Left cardiac atrium (tissue), 4 donors: ENCODE results near the gene COL27A1. TPM values are rescaled to one million over a fixed set of nuclear protein-coding genes. Genes with fewer than 3 reads are reported as not detected.

ENCODE experiments used
- ATAC-seq, 2 donors: fragments of 200-7000 bp; cut with Tn5 transposase; one replicate each; pipeline ENCODE4 v1.9.1; 2020; ENCODE audit warnings: mild to moderate bottlenecking in 2 of 2, moderate library complexity in 2 of 2
- DNase-seq: peaks from one replicate; pipeline ENCODE4 v3.0.0-alpha.2; 2020
- intact Hi-C, 2 donors: fragments of 100-400 bp; cut with DNase I; formaldehyde crosslinking; loops; one replicate each; pipeline versions ENCODE4 v1.14.1 to v1.15.1; 2022 to 2023
- total RNA-seq, 2 donors: library from RNA; stranded (reverse); fragmentation: NEBNext Ultra II Directional; extraction: Animal tissue kit (Norgen Biotek cat#: 25700); gene quantifications; one replicate each; pipeline ENCODE4 v1.2.1, GENCODE V29; 2021
- donor health status: DM: no; HTN: yes; CAD: no.
- donor health status: DM: no; HTN: yes; CAD: no; lungs with severe emphysema.
- donor health status: DM: yes; HTN: yes; CAD: no.
- donor health status: Dilated cardiomyopathy.

Gene COL27A1
- total RNA-seq, 2 donors from 2014 or later: 7.0 to 9.2 TPM

DNA sequence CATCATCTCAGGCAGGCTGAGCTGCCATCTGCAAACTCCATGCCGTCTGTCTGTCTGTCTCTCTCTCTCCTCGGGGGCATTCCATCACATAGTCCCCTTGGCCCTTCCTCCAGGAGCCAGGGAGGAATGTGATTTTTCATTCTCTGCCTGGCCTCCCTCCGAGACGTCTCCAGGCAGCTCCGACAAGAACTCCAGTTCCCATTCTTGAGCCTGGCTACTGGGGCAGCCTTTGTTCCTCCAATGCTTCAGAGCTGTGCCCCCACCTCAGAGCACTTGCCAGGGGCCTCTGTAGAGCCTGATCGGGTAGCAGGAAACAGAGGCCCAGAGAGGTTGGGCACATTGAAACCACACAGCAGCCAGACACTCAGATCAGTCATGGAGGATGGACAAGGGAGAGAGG, 74.0 kb downstream of the COL27A1 start:
- ATAC-seq (no peak), DNase-seq (no peak)
- intact Hi-C loops: no loop called here

DNA sequence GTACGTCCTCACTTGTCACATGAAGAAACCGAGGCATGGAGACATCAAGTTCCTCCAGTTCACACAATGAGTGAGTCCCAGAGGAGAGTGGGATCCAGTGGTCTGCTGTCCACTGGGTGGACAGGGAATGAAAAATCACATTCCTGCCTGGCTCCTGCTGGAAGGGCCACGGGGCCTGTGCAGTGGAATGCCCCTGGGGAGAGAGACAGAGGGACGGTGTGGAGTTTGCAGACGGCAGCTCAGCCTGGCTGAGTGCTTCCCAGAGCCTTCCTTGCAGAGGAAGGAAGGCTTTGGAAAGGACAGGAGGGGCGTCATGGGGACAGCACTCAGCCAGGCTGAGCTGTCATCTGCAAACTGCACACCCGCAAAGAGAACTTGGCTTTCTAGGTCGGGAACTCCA, 74.7 kb downstream of the COL27A1 start:
- DNase-seq (no peak), ATAC-seq (no peak)
- intact Hi-C loops: no loop called here

DNA sequence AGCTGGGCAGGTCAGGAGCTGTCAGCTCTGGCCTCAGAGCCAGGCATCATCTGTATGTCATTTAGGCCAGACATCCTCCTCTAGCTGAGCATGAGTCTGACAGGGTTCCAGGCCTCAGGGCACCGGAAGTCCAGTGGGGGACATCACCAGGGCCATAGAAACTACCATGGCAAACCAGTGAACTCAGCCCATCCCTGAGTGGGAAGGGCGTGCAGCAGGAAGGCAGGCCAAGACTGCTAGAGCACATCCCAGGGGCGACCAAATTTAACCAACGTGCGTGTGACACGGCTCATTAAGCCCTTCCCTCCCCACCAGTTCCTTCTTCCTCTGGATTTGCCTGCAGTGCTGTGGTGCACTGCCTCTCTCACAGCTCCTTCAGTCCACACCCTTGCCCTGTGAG, 75.9 kb downstream of the COL27A1 start:
- DNase-seq (no peak), ATAC-seq (no peak)
- intact Hi-C loops: no loop called here

DNA sequence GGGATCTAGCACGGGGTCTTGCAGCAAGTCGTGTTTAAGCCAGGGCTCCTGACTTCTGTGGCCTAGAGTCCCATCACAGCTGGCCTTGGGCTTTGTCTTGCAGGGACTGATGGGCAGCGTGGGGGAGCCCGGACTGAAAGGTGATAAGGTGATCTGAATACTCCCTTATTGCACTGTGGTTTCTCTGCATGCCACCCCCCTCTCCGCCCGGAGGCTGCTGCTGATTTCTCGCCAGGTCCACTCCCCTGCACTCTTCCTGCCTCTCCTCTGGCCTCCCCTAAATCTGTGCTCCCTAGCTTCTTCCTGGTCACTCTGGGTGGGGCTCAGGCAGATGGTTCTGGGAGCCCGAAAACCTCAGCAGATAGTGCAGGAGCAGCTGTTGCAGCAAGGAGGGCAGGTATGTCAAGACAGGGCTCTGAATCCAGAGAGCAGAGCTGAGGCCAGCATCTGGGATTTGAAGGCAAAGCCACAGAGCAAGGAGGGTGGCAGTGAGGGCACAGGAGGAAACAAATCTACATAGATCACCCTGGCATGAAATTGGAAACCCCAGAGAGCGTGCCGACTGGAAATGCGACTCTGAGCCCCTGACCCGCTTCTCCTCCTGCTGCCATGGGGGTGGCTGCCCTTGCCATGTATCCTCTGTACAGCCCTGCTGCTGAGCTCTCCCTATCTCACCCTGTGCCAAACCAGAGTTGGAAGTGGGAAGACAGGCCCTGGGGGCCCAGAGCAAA, 76.5 kb downstream of the COL27A1 start:
- no peak for DNase-seq
- intact Hi-C loops: no loop called here
- ATAC-seq: peak in 1 of 2 donors; percentile 30

DNA sequence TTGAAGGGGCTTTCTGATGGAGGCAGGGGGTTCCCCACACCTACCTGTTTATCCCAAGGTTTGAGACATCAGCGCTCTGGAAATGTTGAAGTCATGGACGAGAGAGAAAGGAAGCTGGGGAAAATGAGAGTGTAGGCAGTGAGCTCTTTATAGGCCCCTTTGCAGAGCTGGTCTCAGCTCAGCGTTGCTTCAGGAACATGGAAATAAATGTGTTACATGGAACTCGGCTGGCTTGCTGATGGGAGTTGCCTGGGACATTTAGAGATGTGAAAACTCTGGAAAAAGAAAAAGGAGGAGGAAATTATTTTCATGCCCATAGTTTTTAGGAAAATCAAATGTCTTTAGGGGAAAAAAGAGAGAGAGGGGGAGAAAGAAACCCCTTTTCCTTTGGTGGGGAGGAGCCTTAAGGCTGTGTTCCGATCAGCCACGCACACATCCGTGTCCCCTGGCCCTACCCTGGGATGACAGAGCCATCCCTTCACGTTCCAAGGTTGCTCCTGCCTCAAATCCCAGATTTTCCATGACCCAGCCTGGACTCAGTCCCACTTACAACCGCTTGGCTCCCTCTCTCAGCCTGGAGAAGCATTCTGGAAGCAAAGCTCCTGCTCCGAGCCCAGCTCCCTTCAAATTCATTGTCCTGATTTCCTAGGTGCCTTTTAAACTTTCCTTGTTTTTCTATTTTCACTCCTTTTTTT, 78.3 kb downstream of the COL27A1 start:
- intact Hi-C loops: no loop called here
- ATAC-seq: peak; percentile 26 to 55
- peak; percentile 48 for DNase-seq

DNA sequence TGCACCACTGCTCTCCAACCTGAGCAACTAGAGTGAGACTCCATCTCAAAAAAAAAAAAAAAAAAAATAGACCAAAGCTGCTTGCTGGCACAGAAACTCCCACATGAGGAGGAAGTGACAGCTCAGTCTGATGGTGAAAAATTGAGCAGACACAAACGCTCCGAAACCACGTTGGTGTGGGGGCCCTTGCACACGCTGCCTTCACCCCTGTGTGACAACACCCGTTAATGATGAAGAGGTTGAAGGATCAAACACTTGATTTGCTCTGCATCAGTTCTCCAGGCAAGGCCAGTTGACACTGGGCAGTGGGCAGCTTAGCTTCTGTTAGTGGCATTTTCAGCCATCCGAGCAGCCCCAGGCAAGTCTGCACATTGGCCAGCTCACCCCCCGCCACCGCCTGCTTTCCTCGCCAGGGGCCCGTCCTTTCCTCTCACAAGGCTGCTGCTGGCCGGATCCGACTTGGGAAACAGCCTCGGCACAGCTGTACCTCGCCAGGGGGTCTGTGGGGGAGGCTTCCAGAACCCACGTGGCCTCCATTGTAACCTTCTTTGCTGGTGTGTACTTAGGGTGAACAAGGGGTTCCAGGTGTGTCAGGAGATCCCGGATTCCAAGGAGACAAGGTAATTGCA, 79.8 kb downstream of the COL27A1 start:
- DNase-seq: no peak
- intact Hi-C loops: no loop called here
- ATAC-seq: no peak

DNA sequence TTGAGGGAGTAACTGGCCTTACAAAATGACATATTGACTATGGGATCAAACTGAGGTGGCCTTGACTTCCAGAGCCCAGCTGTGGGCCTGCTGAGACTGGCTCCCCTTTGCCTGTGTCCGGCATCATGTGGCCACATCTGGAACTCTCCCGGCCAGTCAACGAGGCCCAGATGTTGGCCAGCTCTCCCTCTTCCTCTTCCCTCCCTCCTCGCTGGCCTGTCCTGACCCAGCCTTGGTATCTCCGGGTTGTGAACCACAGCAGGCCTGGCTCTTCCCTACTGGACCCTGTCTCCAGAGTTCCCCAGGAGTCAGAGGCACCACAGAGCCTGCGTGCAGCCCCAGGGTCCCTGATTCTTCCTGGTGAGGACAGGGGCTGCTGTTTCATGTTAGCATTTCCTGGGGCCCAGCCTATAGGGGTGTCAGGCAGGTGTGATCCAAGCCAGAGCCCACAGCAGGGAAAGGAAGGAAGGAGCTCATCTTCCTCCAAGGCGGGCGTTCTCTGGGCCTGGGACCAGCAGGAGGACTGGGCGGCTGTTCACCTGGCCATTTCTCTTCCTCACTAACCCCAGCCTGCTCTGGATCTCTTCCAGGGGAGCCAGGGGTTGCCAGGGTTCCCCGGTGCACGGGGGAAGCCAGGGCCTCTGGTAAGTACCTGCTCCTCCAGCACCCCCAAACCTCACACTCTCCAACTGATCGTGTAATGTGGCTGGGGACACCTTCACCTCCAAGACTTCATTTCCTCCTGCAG, 81.2 kb downstream of the COL27A1 start:
- intact Hi-C loops: no loop called here
- no peak for DNase-seq
- no peak for ATAC-seq

DNA sequence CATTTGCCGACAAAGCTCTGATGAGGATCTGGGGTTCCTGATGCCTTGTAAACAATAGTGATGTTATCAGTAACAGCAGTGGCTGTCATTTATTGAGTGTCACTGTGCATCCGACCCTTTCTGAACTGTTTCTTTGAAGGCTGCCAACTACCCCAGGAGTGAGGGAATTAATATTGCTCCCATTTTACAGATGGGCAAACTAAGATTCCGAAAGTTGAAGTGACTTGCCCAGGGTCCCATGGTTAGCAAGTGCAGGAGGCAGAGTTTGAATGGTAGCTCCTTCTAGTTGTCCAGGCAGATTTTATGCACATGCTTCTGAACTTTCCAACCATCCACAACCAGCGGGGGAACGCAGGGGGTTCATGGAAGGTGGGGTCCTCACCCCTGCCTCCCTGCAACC, 81.9 kb downstream of the COL27A1 start:
- intact Hi-C loops: no loop called here
- DNase-seq: no peak
- ATAC-seq: no peak

DNA sequence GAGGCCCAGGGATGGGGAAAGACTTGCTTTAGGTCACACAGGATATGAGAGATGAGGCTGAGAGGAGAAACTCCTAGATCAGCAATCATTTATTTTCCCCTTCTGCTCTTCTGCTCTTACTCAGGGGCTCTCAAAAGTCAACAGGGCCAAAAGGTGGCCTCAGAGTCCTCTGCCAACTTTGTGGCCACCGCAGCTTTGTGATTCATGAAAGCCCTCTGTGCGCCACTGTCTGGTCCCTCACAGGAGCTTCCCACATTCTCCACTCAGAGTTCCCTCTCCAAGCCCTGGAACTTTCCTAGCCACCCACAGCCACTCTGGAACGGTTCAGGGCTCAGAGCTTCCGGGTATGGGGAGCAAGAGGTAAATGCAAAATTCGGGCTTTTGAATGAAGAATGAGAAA, 82.4 kb downstream of the COL27A1 start:
- no peak for DNase-seq
- intact Hi-C loops: no loop called here
- no peak for ATAC-seq

DNA sequence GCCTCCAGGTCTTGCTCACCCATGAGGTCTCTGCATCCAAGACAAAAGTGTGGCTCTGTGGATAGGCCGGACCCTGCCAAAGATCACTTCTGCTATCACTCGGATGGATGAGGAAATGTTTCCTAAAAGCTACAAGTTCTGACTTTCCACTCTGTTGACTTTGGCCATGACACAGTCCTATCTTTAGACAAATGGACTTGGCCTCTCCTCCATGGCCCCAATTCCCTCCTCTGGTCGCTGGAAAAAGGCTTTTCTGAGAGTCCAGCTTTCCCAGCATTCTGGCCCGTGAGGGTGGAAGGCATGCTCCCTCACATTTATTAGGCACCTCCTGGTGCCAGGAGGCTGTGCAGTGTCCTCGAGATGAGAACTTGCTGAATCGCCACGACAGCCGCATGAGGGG, 83.1 kb downstream of the COL27A1 start:
- peak; percentile 75 to 77 for ATAC-seq
- peak; percentile 41 for DNase-seq
- intact Hi-C loops: no loop called here

DNA sequence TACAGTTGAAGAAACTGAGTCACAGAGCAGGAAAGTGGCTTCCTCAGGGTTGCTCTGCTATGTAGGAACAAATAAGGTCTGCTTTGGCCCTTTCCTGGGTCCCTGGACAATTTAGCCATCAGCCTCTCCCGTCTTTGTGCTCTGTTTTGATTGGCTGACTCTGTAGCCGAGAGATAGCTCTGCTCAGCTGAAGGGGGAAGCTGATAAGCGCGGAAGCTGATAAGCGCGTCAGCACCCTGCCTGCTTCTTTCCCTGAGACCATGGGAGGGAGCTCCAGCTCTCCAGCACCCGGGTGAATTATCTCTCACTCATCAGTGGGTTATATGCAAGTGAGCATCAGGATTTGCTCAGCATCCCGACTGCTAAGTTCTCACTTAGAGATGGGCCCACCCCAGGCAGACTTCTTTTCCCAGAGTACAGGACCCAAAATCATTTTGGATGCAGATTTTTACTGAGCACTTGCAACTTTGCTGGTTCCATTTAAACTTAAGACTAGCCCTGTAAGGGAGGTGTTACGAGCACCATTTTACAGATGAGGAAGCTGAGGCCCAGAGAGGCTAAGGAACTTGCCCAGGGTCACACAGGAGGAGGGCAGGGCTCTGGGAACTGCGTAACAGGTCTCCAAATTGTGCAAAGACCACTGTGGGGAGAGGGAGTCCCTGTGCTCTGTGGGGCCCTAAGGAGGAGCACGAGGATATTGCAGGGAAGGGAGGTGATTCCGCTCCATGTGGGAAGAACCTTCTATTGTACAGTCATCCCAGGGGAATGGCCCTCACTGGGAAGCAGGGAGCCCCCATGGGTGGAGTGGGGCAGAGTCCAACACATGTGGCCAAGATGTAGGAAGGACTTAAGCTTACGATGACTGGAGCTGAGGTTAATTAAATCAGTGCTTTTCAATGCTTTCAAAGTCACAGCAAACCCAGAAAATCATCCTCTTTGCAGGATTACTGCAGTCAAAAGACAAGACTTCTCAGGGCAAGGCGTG, 83.8 kb downstream of the COL27A1 start:
- DNase-seq: peak; percentile 43
- intact Hi-C loops: no loop called here
- ATAC-seq: peak; percentile 81 to 82

DNA sequence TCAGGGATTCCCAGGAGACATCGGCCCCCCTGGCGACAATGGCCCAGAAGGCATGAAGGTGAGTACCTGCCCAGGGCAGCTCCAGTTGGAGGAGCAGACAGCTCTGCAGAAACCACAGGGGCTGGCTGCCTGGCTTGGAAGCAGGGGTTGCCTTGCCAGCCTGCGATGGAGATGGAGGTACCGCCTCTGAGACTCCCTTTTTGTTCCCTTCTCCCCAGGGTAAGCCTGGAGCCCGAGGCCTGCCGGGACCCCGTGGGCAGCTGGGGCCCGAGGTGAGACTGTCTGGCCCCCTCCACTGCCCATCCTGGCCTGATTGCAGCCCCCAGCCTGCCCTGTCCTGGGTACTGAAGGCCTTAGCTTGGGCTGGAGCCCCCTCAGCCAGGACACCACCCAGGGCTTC, 84.9 kb downstream of the COL27A1 start:
- ATAC-seq (no peak), DNase-seq (no peak)
- intact Hi-C loops: no loop called here

DNA sequence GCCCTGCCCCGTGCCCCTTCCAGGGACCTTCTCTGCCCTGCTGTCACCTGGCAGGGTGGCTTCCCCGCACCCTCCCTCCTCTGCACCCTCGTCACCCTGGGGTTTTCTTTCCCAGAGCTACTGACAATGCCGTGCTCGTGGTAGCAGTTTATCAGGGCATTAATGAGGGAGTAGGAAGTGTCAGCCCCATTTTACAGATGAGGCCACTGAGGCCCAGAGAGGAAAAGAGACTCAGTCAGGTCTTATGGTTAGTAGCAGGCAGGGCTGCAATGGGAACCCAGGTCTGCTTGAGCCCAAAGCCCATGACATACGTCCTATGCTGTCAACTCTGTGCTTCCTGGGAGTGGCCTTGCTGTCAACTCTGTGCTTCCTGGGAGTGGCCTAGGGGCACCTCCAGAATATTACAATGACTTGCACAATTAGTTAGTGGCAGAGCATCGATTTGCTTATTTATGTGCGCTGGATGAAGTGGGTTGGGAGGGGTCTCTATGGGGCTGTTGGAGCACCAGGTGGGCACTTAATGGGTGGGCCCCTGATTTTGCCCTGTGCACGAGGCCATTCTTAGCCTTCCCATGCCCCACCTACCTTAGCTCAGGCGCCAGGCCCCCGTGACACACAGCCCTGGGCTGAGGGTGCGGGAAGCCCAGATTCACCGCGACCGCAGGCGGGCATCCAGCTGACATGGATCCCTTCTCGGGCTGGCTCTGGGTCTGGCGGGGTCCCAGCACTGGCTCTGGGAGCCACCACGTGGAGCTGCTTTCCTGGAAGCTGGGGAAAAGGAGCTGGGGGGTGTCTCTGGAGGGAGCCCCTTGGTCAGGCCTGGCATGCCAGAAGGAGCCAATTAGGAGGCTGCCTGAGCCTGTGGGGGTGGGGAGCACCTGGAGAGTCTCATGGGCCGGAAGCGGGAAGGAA, 85.6 kb downstream of the COL27A1 start:
- ATAC-seq: no peak
- intact Hi-C loops: no loop called here
- no peak for DNase-seq

DNA sequence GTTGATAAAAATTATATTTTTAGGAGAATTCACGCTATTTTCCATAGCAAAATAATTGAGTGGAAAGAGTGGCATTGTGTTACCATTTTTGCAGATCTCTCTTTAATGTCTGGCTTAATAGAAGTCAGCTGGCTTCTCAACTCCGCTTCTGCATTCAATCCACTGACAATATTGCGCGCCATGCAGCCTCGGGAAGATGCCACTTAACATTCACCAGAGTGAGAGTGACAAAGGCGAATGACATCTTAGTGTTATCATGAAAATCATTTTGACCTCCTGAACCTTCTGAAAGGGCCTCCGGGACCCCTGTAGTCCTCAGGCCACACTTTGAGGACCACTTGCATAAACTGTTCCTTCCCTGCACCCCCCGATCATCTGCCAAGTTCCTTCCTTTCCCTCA, 87.5 kb downstream of the COL27A1 start:
- DNase-seq (no peak), ATAC-seq (no peak)
- intact Hi-C loops: no loop called here

DNA sequence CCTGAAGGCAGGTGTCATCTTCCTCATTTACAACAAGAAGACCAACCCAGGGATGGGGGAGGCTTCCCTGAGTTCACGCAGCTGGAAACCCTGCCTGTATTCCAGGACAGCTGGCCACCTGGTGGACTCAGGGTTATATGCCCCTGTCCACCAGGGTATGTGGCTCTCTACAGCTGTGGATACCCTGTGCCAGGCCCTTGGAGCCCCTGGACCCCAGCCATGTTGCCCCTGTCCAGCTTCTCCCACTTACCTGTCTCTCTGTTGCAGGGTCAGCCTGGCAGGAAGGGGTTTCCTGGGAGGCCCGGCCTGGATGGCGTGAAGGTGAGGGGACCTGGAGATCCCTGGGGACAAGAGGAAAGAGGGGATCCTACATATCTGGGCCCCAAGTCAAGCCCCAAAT, 87.9 kb downstream of the COL27A1 start:
- DNase-seq (no peak), ATAC-seq (no peak)
- intact Hi-C loops: no loop called here

DNA sequence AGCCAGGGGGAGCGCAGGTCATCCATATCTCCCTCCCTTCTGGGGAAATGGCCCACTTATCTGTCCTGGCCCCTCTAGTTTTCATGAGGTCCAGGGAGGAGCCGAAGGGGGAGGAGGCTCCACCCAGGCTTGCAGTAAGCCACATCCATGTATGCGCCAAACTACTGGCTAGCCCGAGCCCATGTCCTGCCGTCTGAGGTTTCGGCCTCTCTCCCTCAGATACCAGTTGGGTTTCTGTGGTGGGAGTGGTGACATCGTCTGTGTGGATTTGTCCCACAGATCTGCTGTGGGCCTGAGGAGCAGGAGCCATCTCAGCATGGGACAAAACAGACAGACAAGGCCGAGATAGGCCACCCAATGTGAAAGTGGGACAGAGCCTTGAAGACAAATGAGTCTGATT, 89.2 kb downstream of the COL27A1 start:
- intact Hi-C loops: no loop called here
- DNase-seq: no peak
- ATAC-seq: no peak

DNA sequence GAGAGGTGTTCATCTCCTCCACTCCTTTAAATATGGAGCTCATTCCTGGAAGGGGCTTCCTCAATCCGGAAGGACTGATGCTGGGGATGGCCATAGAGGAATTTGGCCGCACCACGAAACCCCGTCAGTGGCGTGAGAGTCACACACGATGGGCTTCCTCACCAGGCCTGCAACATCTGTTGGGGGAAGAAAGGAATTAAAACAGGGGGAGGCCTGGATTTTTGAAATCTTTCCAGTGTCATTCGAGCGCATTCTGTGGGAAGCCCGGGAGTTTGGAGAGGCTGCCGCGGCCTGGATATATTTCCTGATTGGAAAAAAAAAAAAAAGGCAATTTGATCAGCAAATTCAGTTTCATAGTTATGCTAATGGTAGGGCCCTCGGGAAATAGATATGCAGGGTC, 91.2 kb downstream of the COL27A1 start:
- no peak for DNase-seq
- intact Hi-C loops: no loop called here
- no peak for ATAC-seq

DNA sequence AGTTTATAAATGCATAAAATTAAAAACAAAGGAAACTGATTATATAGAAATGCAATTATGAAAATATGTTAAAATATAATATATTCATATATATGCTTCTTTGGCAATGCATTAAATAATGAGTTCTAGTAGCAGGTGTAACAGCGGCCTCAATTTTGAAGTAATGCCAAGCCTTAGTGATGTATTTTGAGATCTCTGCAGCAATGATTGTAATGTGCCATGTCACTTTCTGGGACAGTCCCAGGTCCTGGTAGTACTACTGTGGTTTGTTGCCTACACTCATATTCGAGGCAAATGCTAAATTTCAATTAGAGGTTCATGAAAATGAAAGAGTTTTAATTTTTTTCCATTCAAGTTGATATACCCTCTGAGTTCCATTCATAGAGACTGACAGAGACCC, 91.7 kb downstream of the COL27A1 start:
- ATAC-seq: no peak
- intact Hi-C loops: no loop called here

More for the DNA sequence above, 91.7 kb downstream of the COL27A1 start:
- no peak for DNase-seq
